Measurements from ENCODE around the gene FCHSD2. TPM values are rescaled to one million over a fixed set of nuclear protein-coding genes. Genes with fewer than 3 reads are reported as not detected.
A peak's percentile ranks its signal among the peaks of the same experiment; 100 is the strongest.
"Not testable (repeated sequence)": the region's sequence is repeated elsewhere in the genome, so short reads cannot be mapped to it uniquely, and the experiment has no call there.

FCHSD2 gene
- total RNA-seq, 1 donor = 28.2 TPM

DNA sequence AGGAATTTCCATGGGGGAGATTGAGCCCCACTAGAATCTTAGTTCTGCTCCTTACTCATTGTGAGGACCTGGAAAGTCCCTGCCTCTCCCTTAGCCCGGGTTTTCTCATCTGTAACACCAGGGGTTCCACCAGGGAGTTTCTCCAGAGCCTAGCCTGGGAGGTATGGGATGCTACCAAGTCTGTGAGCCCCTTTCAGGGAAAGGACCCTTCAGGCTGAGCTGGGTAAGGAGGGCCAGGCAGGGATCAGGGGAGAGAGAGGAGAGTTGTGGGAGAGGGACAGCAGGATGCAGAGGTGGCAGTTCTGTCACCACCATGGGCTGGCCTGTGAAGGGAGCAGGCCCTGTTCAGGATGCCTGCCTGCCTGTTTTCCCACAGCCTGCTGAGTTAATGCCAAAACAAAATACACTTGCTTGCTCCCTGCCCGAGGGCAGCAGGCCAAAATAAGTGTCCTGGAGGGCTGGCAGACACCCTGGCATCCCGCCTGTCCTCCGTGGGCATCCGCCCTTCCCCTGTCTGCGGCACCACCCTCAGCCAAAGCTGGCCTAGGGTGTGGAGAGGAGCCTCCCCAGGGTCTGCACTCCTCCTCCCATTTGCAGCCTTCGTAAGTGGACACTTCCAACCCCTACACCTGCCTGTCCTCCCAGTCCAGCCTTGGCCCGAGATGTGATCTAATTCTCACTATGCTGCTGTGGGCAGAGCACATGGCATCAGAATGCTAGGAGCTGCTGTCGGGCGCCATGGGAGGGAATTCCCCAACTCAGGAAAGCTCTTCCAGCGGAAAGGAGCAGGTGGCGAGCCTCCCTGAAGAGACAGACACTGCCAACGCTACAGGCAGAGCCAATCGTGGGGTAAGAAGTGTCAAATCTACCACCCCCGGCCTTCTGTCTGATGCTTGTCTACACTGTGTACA is 5.9 kb upstream of the FCHSD2 start:
- no peaks in the 10 kb centered on the region for H3K9me3 ChIP-seq (ENCODE audit: low read depth, low read length)
- H3K4me3 ChIP-seq (ENCODE audit: low read length) = no peak overlapping the region
- H3K4me1 ChIP-seq (ENCODE audit: insufficient read depth, low read length) = peaks cover 96% of the 10 kb centered on the region
- H3K27me3 ChIP-seq (ENCODE audit: insufficient read depth, low read length) = no peaks in the 10 kb centered on the region

DNA sequence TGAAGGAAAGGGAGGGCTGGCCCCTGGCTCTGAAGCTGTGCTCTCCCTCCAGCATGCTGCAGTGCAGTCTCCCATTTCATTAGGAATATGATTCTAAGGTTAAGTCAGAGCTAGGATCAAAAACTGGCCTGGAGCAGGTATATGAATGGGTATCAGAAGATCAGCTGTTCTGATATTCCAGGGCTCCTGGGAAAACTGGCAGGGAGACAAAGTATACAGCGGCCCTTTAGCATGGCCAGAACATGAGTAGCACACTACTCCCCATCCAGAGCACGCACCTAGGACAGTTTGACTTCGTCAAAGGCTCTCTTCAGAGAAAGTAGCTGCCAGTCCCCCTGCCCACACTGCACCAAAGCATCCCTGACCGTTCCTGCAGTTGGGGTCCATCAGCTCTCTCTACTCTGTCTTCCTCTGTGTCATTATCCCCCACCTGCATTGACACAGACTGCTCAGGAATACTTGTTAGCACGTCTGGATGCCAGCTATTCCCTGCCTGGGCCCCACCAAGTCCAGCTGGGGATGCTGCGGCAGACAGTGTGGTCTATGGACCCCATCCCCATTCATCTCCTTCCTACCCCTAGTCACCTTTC is 4.0 kb upstream of the FCHSD2 start:
- H3K9me3 ChIP-seq (ENCODE audit: low read depth, low read length) = no peaks in the 10 kb centered on the region
- no peaks in the 10 kb centered on the region for H3K27me3 ChIP-seq (ENCODE audit: insufficient read depth, low read length)
- peaks cover 80% of the 10 kb centered on the region for H3K4me1 ChIP-seq (ENCODE audit: insufficient read depth, low read length)
- no peak overlapping the region for H3K4me3 ChIP-seq (ENCODE audit: low read length)

DNA sequence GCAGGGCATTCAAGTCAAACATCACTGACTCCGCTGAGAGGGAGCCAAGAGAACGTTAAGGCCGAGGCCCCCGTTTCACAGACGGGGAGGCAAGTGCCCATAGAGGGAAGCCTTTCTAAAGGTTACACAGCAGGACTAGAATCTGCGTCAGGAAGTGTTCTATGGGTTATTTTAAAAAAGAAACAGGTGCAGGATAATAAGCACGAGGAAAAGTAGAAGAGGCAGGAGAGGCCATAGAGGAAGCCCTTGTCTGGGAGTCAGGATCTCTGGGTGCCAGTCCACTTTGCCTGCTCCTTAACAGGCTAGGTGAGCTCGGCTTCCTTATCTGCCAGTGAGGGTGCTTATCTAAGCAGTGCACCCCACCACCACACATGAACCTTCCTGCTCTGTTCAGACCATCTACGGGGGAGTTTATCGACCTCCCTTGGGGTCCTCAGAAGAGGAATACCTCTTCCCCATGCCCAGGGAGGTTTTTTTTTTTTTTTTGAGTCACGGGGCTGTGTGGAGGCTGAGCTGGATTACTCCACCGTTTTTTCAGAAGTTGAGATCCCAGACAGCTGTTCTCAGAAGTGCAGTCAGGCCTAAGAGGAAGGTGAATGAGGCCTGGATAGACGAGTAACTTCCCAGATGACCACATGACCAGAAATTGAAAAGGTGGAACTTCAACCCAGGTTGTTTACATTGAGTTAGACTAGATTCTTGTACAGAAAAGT is 1.2 kb upstream of the FCHSD2 start:
- Histone ChIP-seq H3K27me3 (ENCODE audit: insufficient read depth, low read length) (no peaks in the 10 kb centered on the region), H3K4me1 (ENCODE audit: insufficient read depth, low read length) (peaks cover 69% of the 10 kb centered on the region), H3K9me3 (ENCODE audit: low read depth, low read length) (no peaks in the 10 kb centered on the region), H3K4me3 (ENCODE audit: low read length) (peak overlapping the region; percentile 88)

GRCh38 chr11:73141309-73142127 is 600 bp downstream of the FCHSD2 start:
- Histone ChIP-seq H3K4me1 (ENCODE audit: insufficient read depth, low read length) (peaks cover 66% of the 10 kb centered on the region), H3K4me3 (ENCODE audit: low read length) (peak overlapping the region; percentile 88), H3K27me3 (ENCODE audit: insufficient read depth, low read length) (no peaks in the 10 kb centered on the region), H3K9me3 (ENCODE audit: low read depth, low read length) (no peaks in the 10 kb centered on the region)

DNA sequence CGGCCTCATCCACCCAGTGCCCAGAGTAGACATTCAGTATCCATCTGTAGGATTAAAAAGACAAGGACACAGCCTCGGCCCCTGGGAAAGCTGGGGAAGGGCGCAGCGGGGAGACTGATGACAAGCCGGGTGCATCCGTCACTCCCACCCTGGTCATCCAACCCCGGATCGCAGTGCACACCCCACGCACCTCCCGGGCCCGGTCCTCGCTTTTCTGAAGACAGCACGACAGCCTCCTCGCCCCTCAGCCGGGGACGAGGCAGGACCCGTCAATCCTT is 1.1 kb downstream of the FCHSD2 start:
- H3K27me3 ChIP-seq (ENCODE audit: insufficient read depth, low read length) = no peaks in the 10 kb centered on the region
- H3K4me1 ChIP-seq (ENCODE audit: insufficient read depth, low read length) = peaks cover 65% of the 10 kb centered on the region
- no peaks in the 10 kb centered on the region for H3K9me3 ChIP-seq (ENCODE audit: low read depth, low read length)
- H3K4me3 ChIP-seq (ENCODE audit: low read length) = peak overlapping the region; percentile 88

- H3K9me3 ChIP-seq (ENCODE audit: low read depth, low read length) = no peaks in the 10 kb centered on the region
- peak overlapping the region; percentile 88 for H3K4me3 ChIP-seq (ENCODE audit: low read length)
- H3K4me1 ChIP-seq (ENCODE audit: insufficient read depth, low read length) = peaks cover 65% of the 10 kb centered on the region
- H3K27me3 ChIP-seq (ENCODE audit: insufficient read depth, low read length) = no peaks in the 10 kb centered on the region
These were observed 1.7 kb downstream of the FCHSD2 start for GRCh38 chr11:73140213-73141030.

- Histone ChIP-seq H3K27me3 (ENCODE audit: insufficient read depth, low read length) (no peaks in the 10 kb centered on the region), H3K9me3 (ENCODE audit: low read depth, low read length) (no peaks in the 10 kb centered on the region), H3K4me1 (ENCODE audit: insufficient read depth, low read length) (peaks cover 61% of the 10 kb centered on the region), H3K4me3 (ENCODE audit: low read length) (peak overlapping the region; percentile 88)
These were observed 2.5 kb downstream of the FCHSD2 start for GRCh38 chr11:73139476-73140198.

DNA sequence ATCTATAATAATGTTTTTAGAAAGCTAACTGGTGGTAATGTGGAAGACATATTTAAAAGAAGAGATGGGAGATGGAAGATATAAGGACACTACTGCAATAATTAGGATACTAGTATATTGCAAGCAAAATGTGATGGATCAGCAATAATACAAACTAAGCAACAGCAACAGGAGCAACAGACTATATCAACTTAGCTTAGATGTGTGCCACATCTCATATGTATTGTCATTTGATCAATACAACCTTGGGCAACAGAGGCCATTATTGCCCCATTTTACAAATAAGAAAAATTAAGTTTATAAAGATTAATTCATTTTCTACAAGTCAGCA is 4.2 kb downstream of the FCHSD2 start:
- Histone ChIP-seq H3K4me3 (ENCODE audit: low read length) (no peak overlapping the region), H3K4me1 (ENCODE audit: insufficient read depth, low read length) (peaks cover 45% of the 10 kb centered on the region), H3K9me3 (ENCODE audit: low read depth, low read length) (no peaks in the 10 kb centered on the region), H3K27me3 (ENCODE audit: insufficient read depth, low read length) (no peaks in the 10 kb centered on the region)

DNA sequence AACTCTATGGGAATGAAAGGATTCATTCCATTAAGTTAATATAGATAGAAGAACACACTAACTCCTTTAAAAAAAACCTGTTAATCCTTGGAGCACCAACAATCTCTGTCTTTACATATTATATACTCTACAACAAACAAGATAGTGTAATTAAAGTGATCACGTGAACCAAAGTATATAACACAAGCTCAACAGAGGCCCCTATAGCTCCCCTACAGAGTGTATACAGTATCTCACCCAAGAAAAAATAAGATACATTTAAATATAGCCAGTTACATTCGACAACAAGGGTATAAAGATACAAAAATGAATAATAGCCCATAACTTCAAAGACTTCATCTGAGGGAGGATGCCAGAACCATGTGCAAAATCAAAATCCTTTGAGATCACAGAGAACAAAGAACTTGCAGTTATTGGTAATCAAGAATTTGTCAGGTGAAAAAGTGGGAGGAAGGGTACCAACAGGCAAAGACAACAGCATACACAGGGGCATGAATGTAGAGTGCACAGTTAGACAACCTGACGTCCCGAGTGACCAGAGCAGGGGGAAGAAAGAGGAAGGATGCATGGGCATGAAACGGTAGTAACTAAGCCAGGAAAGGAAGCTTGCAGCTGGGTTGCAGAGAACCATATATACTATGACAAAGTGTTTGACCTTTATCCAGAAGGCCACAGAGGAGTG is 4.7 kb downstream of the FCHSD2 start:
- no peak overlapping the region for H3K4me3 ChIP-seq (ENCODE audit: low read length)
- no peaks in the 10 kb centered on the region for H3K27me3 ChIP-seq (ENCODE audit: insufficient read depth, low read length)
- no peaks in the 10 kb centered on the region for H3K9me3 ChIP-seq (ENCODE audit: low read depth, low read length)
- peaks cover 43% of the 10 kb centered on the region for H3K4me1 ChIP-seq (ENCODE audit: insufficient read depth, low read length)

- H3K4me1 ChIP-seq (ENCODE audit: insufficient read depth, low read length) = peaks cover 43% of the 10 kb centered on the region
- H3K9me3 ChIP-seq (ENCODE audit: low read depth, low read length); H3K27me3 ChIP-seq (ENCODE audit: insufficient read depth, low read length); H3K4me3 ChIP-seq (ENCODE audit: low read length): not testable (repeated sequence)
These were observed 5.4 kb downstream of the FCHSD2 start for GRCh38 chr11:73136722-73137121.

GRCh38 chr11:73135346-73136284 is 6.5 kb downstream of the FCHSD2 start:
- H3K9me3 ChIP-seq (ENCODE audit: low read depth, low read length) = no peaks in the 10 kb centered on the region
- H3K4me1 ChIP-seq (ENCODE audit: insufficient read depth, low read length) = peaks cover 40% of the 10 kb centered on the region
- H3K27me3 ChIP-seq (ENCODE audit: insufficient read depth, low read length) = no peaks in the 10 kb centered on the region
- no peak overlapping the region for H3K4me3 ChIP-seq (ENCODE audit: low read length)

GRCh38 chr11:73132349-73132748 is 9.8 kb downstream of the FCHSD2 start:
- H3K4me3 ChIP-seq (ENCODE audit: low read length); H3K27me3 ChIP-seq (ENCODE audit: insufficient read depth, low read length); H3K9me3 ChIP-seq (ENCODE audit: low read depth, low read length): not testable (repeated sequence)
- H3K4me1 ChIP-seq (ENCODE audit: insufficient read depth, low read length) = peaks cover 18% of the 10 kb centered on the region

Measured in mononuclear cell (primary cell).